Cardiac muscle cell (in vitro differentiated cells and primary cell): ENCODE results near the gene OR7A10. TPM values are rescaled to one million over a fixed set of nuclear protein-coding genes. Genes with fewer than 3 reads are reported as not detected.

ENCODE experiments used
- DNase-seq, 2 donors: peaks; one replicate each; pipeline versions ENCODE4 v3.0.0 to v3.0.0-alpha.2; 2010 to 2017; ENCODE audit warnings: low read depth in 1 of 2, low spot score in 1 of 2
- H3K27ac ChIP-seq: fragments of 200-600 bp; sonication (generic); 2 replicates; pipeline ENCODE4 v1.5.1; 2016
- H3K27me3 ChIP-seq: fragments of 200-600 bp; sonication (generic); 2 replicates; pipeline ENCODE4 v1.6.0; 2016; ENCODE audit warnings: control low read depth
- H3K36me3 ChIP-seq: fragments of 200-600 bp; sonication (generic); 2 replicates; pipeline ENCODE4 v1.5.1; 2016; ENCODE audit warnings: control low read depth
- H3K4me1 ChIP-seq: fragments of 200-600 bp; sonication (generic); 2 replicates; pipeline ENCODE4 v1.8.1; 2017; ENCODE audit warnings: low read depth, mild to moderate bottlenecking, mixed run types
- H3K4me3 ChIP-seq: fragments of 200-600 bp; sonication (generic); 2 replicates; pipeline ENCODE4 v1.5.1; 2016; ENCODE audit warnings: mild to moderate bottlenecking
- H3K9me3 ChIP-seq: fragments of 200-600 bp; sonication (generic); 2 replicates; pipeline ENCODE4 v1.5.1; 2017; ENCODE audit warnings: low read depth, mild to moderate bottlenecking, control low read depth
- polyA plus RNA-seq: library from polyadenylated mRNA; unstranded; fragments of >200 nt; fragmentation: Nextera tagmentation; extraction: Ambion mirVana; gene quantifications from 2 replicates; pipeline ENCODE4 v1.2.1, GENCODE V29; 2016
- total RNA-seq: library from RNA; depleted of rRNA; stranded (reverse); fragments of >200 nt; gene quantifications from 2 replicates; pipeline ENCODE4 v1.2.3, GENCODE V29; 2016
- TF ChIP-seq, protein P1 (sequence below): IDR thresholded peaks from 2 replicates; pipeline ENCODE4 v1.5.1; 2012; ENCODE audit warnings: low read depth, mild to moderate bottlenecking, low read length

OR7A10 gene
- total and polyA plus RNA-seq, 2 experiments from 2014 or later, result not detected

GRCh38 chr19:14830702-14831101 lies 18.0 kb downstream of the OR7A10 start:
- Histone ChIP-seq H3K27ac (no peak overlapping the region), H3K36me3 (no peaks in the 10 kb centered on the region), H3K9me3 (no peaks in the 10 kb centered on the region), H3K4me3 (no peak overlapping the region), H3K4me1 (no peaks in the 10 kb centered on the region), H3K27me3 (no peaks in the 10 kb centered on the region)
- peak in 1 of 2 donors; percentile 10 for DNase-seq
- TF ChIP-seq, protein P1, sequence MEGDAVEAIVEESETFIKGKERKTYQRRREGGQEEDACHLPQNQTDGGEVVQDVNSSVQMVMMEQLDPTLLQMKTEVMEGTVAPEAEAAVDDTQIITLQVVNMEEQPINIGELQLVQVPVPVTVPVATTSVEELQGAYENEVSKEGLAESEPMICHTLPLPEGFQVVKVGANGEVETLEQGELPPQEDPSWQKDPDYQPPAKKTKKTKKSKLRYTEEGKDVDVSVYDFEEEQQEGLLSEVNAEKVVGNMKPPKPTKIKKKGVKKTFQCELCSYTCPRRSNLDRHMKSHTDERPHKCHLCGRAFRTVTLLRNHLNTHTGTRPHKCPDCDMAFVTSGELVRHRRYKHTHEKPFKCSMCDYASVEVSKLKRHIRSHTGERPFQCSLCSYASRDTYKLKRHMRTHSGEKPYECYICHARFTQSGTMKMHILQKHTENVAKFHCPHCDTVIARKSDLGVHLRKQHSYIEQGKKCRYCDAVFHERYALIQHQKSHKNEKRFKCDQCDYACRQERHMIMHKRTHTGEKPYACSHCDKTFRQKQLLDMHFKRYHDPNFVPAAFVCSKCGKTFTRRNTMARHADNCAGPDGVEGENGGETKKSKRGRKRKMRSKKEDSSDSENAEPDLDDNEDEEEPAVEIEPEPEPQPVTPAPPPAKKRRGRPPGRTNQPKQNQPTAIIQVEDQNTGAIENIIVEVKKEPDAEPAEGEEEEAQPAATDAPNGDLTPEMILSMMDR, result no peak

GRCh38 chr19:14826006-14826405 lies 22.7 kb downstream of the OR7A10 start:
- DNase-seq, result no peak
- Histone ChIP-seq H3K4me1 (no peaks in the 10 kb centered on the region), H3K27ac (no peak overlapping the region), H3K4me3 (no peak overlapping the region), H3K27me3 (no peaks in the 10 kb centered on the region), H3K36me3 (no peaks in the 10 kb centered on the region), H3K9me3 (no peaks in the 10 kb centered on the region)
- TF ChIP-seq, protein P1, result no peak

GRCh38 chr19:14821937-14822336 lies 26.8 kb downstream of the OR7A10 start:
- Histone ChIP-seq H3K27me3 (no peaks in the 10 kb centered on the region), H3K4me1 (no peaks in the 10 kb centered on the region), H3K9me3 (no peaks in the 10 kb centered on the region), H3K27ac (no peak overlapping the region), H3K4me3 (no peak overlapping the region), H3K36me3 (no peaks in the 10 kb centered on the region)
- peak in 1 of 2 donors; percentile 38 for DNase-seq
- TF ChIP-seq, protein P1, result no peak

DNA sequence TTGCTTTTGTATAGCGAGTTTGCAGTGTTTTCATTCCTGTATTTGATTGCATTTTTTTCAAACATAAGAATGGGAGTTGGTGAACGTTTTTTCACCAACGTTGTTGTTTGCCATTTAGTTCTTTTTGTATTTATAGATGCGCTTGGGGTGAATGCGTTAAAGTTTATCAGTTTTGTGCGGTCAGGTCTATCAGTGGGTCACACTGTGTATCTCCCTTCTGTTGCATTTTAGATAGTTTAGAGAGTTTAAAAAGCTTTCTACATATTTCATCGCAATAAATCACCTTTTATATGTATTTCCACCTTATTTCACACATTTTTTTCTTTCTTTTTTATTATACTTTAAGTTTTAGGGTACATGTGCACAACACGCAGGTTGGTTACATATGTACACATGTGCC lies 30.1 kb downstream of the OR7A10 start:
- Histone ChIP-seq H3K4me1 (no peaks in the 10 kb centered on the region), H3K4me3 (no peak overlapping the region), H3K36me3 (no peaks in the 10 kb centered on the region), H3K27me3 (no peaks in the 10 kb centered on the region), H3K27ac (no peak overlapping the region), H3K9me3 (no peaks in the 10 kb centered on the region)
- TF ChIP-seq, protein P1, result no peak
- no peak for DNase-seq

DNA sequence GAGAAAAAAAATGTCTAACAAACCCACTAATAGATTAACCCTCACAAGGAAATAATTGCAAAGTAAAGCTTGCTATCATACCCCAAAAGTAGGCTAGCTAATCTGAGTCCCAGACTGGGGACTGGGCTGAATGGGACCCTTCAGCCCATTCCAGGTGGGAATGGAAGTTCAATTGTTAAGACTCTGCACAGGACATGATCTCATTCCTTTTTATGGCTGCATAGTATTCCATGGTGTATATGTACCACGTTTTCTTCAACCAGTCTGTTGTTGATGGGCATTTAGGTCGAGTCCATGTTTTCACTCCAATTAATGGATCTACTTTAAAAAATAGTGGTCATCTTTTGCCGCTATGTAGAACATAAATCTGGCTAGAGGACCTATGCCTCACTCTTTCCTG lies 31.7 kb downstream of the OR7A10 start:
- Histone ChIP-seq H3K4me1 (no peaks in the 10 kb centered on the region), H3K36me3 (no peaks in the 10 kb centered on the region), H3K27me3 (no peaks in the 10 kb centered on the region), H3K27ac (no peak overlapping the region), H3K9me3 (no peaks in the 10 kb centered on the region), H3K4me3 (no peak overlapping the region)
- TF ChIP-seq, protein P1, result no peak
- DNase-seq, result no peak
